ES-I3 (cell line): ENCODE measurements around the gene C19orf25.
"Not testable (repeated sequence)": the region's sequence is repeated elsewhere in the genome, so short reads cannot be mapped to it uniquely, and the experiment has no call there.

ENCODE experiments used
- H3K36me3 ChIP-seq: 2 replicates; pipeline ENCODE4 v1.6.1; 2013; ENCODE audit warnings: mild to moderate bottlenecking, low read length, control low read depth, moderate library complexity; ENCODE audit not compliant: insufficient read depth
- H3K4me1 ChIP-seq: 2 replicates; pipeline ENCODE4 v1.6.1; 2013; ENCODE audit warnings: mild to moderate bottlenecking, control low read depth, low read length; ENCODE audit not compliant: insufficient read depth
- H3K9ac ChIP-seq: 2 replicates; pipeline ENCODE4 v1.6.1; 2013; ENCODE audit warnings: low read depth, mild to moderate bottlenecking, low read length, moderate library complexity
- H3K9me3 ChIP-seq: 2 replicates; pipeline ENCODE4 v1.6.1; 2013; ENCODE audit warnings: mild to moderate bottlenecking, low read length, moderate library complexity; ENCODE audit not compliant: control insufficient read depth, insufficient read depth

The C19orf25 gene

GRCh38 chr19:1483131-1483978 is 4.3 kb upstream of the C19orf25 start:
- Histone ChIP-seq H3K36me3 (no peaks in the 10 kb centered on the region), H3K4me1 (no peaks in the 10 kb centered on the region), H3K9me3 (no peaks in the 10 kb centered on the region), H3K9ac (no peak overlapping the region)

DNA sequence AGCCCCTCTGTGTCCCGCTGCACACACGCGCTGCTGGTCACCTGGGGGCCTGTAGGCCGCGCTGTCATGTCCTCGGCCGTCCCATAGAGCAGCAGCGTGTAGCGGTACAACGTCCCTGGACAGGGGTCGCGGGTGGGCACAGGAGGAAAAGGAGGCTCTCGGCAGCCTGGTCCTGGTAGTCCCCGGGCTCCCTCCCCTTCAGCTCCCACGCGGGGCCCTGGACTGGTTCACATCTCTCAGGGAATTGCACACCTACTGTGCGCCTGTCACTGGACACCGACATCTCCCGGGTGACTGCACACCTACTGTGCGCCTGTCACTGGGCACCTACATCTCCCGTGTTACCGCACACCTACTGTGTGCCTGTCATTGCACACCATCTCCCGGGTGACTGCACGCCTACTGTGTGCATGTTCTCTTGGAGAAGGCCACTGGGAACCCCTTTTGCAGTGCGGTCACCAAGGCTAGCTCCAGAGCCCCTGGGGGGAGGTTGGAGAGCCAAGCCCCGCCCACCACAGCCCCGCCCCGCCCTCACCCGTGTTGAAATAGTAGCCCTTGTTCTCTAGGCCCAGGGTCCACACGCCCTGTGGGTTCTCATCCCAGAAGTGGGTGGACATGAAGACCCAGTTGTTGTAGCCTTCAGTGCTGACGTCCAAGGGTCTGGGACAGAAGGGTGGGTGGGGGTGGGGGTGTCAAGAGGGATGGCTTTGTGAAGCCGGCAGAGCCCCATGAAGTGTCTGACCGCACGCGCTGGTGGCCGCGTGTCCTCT is 3.5 kb upstream of the C19orf25 start:
- H3K4me1 ChIP-seq, result no peaks in the 10 kb centered on the region
- H3K9ac ChIP-seq, result no peak overlapping the region

DNA sequence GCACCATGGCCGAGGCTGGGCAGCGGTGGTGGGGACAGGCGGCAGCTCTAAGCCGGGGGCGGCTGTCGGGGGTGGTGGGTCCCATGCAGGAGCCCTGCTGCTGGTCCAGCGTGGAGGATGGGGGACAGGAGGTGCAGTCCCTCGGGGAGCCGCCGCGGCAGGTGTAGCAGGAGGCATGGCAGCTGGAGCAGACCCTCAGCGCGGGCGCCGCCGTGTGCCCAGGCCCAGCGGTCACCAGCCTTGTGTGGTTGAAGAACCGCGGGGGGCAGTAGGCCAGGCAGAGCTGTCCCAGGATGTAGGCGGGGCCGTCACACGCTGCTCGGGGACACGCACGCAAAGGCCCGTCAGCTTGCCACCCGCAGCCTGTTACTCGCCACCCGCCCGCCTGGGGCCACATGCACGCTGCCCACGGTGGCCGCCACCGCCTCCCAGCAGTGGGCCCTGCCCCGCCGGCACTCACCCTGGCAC is 2.9 kb upstream of the C19orf25 start:
- no peaks in the 10 kb centered on the region for H3K9me3 ChIP-seq
- no peaks in the 10 kb centered on the region for H3K4me1 ChIP-seq
- H3K9ac ChIP-seq, result no peak overlapping the region
- H3K36me3 ChIP-seq, result peaks cover 4% of the 10 kb centered on the region

More for the DNA sequence above, 3.5 kb upstream of the C19orf25 start:
- Histone ChIP-seq H3K36me3 (peaks cover under 1% of the 10 kb centered on the region; the same call in 1 of the 2 replicates), H3K9me3 (no peaks in the 10 kb centered on the region)

DNA sequence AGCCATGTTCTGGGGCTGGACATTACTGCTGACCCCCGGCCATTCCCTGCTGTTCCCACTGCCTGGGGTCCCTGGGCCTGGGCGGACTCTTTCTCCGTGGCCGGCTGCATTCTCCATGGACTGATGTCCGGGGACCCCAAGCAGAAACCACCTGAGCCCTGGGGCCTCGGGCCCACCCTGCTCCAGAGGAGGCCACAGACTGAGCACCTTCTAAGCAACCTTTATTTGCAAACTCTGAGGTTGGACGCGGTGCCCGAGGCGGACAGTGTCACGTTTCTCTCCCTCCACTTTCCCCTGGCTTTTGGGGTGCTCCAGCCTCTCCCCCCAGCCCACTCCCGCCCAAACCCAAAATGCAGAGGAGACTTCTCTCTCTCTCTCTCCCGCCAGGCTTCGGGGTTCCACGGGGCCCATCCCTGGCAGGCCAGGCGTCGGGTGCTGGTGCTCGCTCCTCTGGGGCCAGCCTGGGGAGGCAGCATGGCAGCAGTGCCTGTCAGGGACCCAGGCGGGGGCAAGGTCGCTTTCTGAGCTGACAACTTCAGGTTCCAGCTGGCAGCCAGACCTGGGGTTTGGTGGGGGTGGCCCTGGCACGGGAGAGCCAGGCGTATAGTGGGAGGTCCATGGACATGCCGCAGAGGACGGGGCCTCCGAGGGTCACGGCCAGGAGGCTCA is 2.3 kb upstream of the C19orf25 start:
- Histone ChIP-seq H3K9me3 (no peaks in the 10 kb centered on the region), H3K9ac (no peak overlapping the region), H3K36me3 (peaks cover 4% of the 10 kb centered on the region), H3K4me1 (no peaks in the 10 kb centered on the region)

DNA sequence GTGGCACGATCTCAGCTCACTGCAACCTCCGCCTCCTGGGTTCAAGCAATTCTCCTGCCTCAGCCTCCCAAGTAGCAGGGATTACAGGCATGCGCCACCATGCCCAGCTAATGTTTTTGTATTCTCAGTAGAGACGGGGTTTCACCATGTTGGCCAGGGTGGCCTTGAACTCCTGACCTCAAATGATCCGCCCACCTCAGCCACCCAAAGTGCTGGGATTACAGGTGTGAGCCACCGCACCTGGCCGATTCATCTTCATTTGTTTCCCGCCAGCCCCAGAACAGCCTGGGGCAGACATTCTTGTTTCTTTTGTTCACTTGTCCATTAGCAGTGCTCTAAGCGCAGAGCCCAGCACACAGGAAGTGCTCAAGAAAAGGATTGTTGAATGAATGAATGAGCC is 2.0 kb downstream of the C19orf25 start:
- H3K36me3 ChIP-seq, H3K4me1 ChIP-seq, H3K9me3 ChIP-seq, H3K9ac ChIP-seq: not testable (repeated sequence)

DNA sequence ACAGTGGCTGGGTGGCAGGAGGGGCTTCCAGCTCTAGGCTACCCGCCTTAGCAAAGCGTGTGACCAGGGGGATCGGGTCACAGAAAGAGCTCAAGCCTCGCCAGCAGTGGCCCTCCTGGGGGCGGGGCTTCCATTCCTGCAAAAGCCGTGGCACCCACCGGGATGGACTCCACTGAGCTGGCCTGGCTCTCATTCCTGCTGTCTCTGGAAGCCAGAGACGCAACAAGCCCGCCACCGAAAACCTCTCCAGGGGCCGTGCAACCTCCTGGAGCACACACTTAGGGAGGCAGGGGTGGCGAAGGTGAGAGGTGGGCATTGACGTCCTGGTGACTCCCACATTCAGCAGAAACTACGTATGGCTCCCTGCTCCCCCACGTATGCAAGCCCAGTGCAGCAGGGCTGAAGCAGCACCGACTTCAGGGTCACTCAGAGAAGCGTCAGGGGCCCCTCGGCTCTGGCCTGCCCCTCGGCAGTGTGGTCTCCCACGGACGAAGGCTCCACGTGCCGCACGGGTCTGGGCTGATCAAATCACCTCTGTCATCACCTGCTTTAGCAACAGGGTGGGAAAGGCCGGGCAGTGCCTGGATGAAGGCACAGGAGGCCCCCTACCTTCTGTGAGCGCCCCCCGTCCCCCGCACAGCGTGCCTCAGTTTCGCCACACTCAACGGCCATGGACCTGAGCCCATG is 3.1 kb downstream of the C19orf25 start:
- H3K4me1 ChIP-seq, result no peaks in the 10 kb centered on the region
- H3K9me3 ChIP-seq, result no peaks in the 10 kb centered on the region
- H3K36me3 ChIP-seq, result peaks cover 4% of the 10 kb centered on the region
- no peak overlapping the region for H3K9ac ChIP-seq

- Histone ChIP-seq H3K36me3 (peaks cover 4% of the 10 kb centered on the region), H3K4me1 (no peaks in the 10 kb centered on the region; the same call in 1 of the 2 replicates), H3K9ac (no peak overlapping the region), H3K9me3 (no peaks in the 10 kb centered on the region)
Observed at GRCh38 chr19:1474765-1475351, 4.2 kb downstream of the C19orf25 start.

GRCh38 chr19:1474011-1474764 is 4.8 kb downstream of the C19orf25 start:
- no peak overlapping the region for H3K9ac ChIP-seq
- H3K4me1 ChIP-seq, result no peaks in the 10 kb centered on the region; the same call in 1 of the 2 replicates

GRCh38 chr19:1473085-1473851 is 5.7 kb downstream of the C19orf25 start:
- H3K9me3 ChIP-seq, result no peaks in the 10 kb centered on the region
- H3K4me1 ChIP-seq, result no peaks in the 10 kb centered on the region; the same call in 1 of the 2 replicates
- no peak overlapping the region for H3K9ac ChIP-seq
- peaks cover 4% of the 10 kb centered on the region for H3K36me3 ChIP-seq

More at GRCh38 chr19:1474011-1474764, 4.8 kb downstream of the C19orf25 start:
- Histone ChIP-seq H3K9me3 (no peaks in the 10 kb centered on the region), H3K36me3 (peaks cover 4% of the 10 kb centered on the region)

GRCh38 chr19:1472231-1473084 is 6.6 kb downstream of the C19orf25 start:
- H3K36me3 ChIP-seq, result peaks cover 3% of the 10 kb centered on the region
- H3K4me1 ChIP-seq, result no peaks in the 10 kb centered on the region; the same call in 1 of the 2 replicates
- no peak overlapping the region for H3K9ac ChIP-seq
- H3K9me3 ChIP-seq, result no peaks in the 10 kb centered on the region

DNA sequence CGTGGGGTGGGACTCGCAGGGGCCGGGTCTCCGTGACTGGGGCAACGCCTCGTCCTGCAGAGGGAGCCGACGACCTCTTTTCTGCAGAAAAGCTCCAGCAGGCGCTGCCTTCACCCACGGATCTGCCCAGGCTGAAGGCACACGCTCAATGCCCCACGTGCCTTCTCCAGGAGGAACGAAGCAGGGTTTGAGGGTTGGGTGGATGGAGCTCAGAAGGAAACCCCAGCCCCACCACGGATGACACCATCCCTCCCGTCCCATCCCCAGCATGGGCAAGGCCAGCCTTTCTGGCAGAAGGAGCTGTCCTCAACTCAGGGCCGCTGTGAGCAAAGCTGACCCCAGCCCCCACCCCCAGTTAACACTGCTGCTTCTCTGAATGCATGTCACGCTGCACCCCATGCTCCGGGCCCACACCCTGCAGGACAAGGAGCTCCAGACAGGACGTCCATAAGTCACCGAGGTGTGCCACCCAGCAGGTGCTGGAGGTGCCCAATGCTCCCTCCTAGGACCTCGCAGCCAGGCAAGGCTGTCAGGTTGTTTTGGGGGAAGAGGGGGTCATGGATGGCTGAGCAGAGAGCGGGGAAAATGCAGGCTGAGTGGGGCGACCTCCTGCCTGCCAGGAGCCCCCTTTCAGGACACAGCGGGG is 7.4 kb downstream of the C19orf25 start:
- H3K4me1 ChIP-seq, result no peaks in the 10 kb centered on the region; the same call in 1 of the 2 replicates
- no peak overlapping the region; the same call in 1 of the 2 replicates for H3K9ac ChIP-seq
- H3K9me3 ChIP-seq, result no peaks in the 10 kb centered on the region
- no peaks in the 10 kb centered on the region for H3K36me3 ChIP-seq
